ENCODE data around the gene MICU1.
"Not testable (repeated sequence)": the region's sequence is repeated elsewhere in the genome, so short reads cannot be mapped to it uniquely, and the experiment has no call there.

DNA sequence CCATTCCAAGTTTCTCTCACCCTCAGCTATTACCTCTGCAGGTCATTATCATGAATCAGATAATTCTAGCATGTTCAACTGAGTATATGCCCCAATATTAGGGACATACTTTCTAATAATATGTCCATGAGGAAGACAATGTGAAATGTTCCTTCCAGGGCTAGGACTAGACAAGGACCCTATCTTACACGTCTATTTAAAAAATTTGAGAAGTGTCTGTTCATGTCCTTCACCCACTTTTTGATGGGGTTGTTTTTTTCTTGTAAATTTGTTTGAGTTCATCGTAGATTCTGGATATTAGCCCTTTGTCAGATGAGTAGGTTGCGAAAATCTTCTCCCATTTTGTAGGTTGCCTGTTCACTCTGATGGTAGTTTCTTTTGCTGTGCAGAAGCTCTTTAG is 21.1 kb upstream of the MICU1 start:
- TF ChIP-seq, protein P1, sequence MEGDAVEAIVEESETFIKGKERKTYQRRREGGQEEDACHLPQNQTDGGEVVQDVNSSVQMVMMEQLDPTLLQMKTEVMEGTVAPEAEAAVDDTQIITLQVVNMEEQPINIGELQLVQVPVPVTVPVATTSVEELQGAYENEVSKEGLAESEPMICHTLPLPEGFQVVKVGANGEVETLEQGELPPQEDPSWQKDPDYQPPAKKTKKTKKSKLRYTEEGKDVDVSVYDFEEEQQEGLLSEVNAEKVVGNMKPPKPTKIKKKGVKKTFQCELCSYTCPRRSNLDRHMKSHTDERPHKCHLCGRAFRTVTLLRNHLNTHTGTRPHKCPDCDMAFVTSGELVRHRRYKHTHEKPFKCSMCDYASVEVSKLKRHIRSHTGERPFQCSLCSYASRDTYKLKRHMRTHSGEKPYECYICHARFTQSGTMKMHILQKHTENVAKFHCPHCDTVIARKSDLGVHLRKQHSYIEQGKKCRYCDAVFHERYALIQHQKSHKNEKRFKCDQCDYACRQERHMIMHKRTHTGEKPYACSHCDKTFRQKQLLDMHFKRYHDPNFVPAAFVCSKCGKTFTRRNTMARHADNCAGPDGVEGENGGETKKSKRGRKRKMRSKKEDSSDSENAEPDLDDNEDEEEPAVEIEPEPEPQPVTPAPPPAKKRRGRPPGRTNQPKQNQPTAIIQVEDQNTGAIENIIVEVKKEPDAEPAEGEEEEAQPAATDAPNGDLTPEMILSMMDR (IDR thresholded peaks at IDR 0.05), result not testable (repeated sequence)
- not testable (repeated sequence) for TF ChIP-seq POLR2A (IDR thresholded peaks at IDR 0.05)
